Thoracic aorta (tissue), 2 donors: Measurements from ENCODE around the gene CDH2. TPM values are rescaled to one million over a fixed set of nuclear protein-coding genes. Genes with fewer than 3 reads are reported as not detected.

Experiments
- ATAC-seq: fragments of 150-250 bp; one replicate; pipeline ENCODE4 v1.8.0; 2017; ENCODE audit warnings: low read depth; ENCODE audit not compliant: insufficient number of reproducible peaks, low FRiP score
- DNase-seq: peaks from one replicate; pipeline ENCODE4 v3.0.0-alpha.2; 2020; ENCODE audit warnings: low spot score
- H3K27ac ChIP-seq, 2 donors: fragments of 200-600 bp; sonication (generic); 1 replicate in 1 of 2; 2 replicates in 1 of 2; pipeline ENCODE4 v1.5.1; 2016; ENCODE audit warnings: mild to moderate bottlenecking in 2 of 2, moderate library complexity in 2 of 2
- H3K27me3 ChIP-seq: fragments of 200-600 bp; sonication (generic); replicated peaks from 2 replicates; pipeline ENCODE4 v1.6.0; 2016; ENCODE audit warnings: mild to moderate bottlenecking; ENCODE audit not compliant: insufficient read depth
- H3K36me3 ChIP-seq: fragments of 200-600 bp; sonication (generic); one replicate; pipeline ENCODE4 v1.5.1; 2016
- H3K4me1 ChIP-seq, 2 donors: fragments of 200-600 bp; sonication (generic); 1 replicate in 1 of 2; 2 replicates in 1 of 2; pipeline versions ENCODE4 v1.5.1 to v1.6.0; 2016; ENCODE audit warnings: low read depth in 2 of 2, mild to moderate bottlenecking in 1 of 2; ENCODE audit not compliant: control insufficient read depth in 1 of 2
- H3K4me3 ChIP-seq: fragments of 200-600 bp; sonication (generic); 2 replicates; pipeline ENCODE4 v1.5.1; 2016; ENCODE audit warnings: mild to moderate bottlenecking
- H3K9me3 ChIP-seq: fragments of 200-600 bp; sonication (generic); 2 replicates; pipeline ENCODE4 v1.5.1; 2016
- total RNA-seq, 2 donors: library from RNA; depleted of rRNA; stranded (reverse); fragments of >200 nt; gene quantifications; one replicate each; pipeline versions ENCODE4 v1.1.0 to v1.2.3, GENCODE V29; 2016
- TF ChIP-seq, protein P1 (sequence below): fragments of 200-600 bp; sonication (generic); IDR thresholded peaks from one replicate; pipeline ENCODE4 v1.5.1; 2019; ENCODE audit warnings: antibody characterized with exemption

Gene CDH2
- total RNA-seq, 2 donors from 2014 or later, result 25.9 to 37.9 TPM

DNA sequence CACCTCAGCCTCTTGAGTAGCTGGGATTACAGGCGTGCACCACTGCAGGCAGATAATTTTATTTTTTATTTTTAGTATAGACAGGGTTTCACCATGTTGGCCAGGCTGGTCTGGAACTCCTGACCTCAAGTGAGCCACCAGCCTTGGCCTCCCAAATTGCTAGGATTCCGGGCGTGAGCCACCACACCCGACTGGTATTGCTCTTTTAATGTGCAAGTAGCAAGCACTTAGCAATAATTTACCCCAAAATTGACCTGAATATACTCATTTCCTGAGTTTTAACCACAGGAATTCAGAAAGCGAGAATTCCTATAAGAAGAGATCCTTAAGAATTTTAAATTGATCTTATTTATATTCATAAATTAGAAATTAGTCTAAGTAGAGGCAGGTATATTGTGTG, 169.1 kb downstream of the CDH2 start:
- H3K4me3 ChIP-seq, result no peak overlapping the region
- H3K36me3 ChIP-seq, result no peaks in the 10 kb centered on the region
- ATAC-seq (no peak), DNase-seq (no peak)
- H3K27ac ChIP-seq, result no peak overlapping the region
- TF ChIP-seq, protein P1, sequence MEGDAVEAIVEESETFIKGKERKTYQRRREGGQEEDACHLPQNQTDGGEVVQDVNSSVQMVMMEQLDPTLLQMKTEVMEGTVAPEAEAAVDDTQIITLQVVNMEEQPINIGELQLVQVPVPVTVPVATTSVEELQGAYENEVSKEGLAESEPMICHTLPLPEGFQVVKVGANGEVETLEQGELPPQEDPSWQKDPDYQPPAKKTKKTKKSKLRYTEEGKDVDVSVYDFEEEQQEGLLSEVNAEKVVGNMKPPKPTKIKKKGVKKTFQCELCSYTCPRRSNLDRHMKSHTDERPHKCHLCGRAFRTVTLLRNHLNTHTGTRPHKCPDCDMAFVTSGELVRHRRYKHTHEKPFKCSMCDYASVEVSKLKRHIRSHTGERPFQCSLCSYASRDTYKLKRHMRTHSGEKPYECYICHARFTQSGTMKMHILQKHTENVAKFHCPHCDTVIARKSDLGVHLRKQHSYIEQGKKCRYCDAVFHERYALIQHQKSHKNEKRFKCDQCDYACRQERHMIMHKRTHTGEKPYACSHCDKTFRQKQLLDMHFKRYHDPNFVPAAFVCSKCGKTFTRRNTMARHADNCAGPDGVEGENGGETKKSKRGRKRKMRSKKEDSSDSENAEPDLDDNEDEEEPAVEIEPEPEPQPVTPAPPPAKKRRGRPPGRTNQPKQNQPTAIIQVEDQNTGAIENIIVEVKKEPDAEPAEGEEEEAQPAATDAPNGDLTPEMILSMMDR, result no peak
- no peaks in the 10 kb centered on the region for H3K27me3 ChIP-seq
- H3K4me1 ChIP-seq, result peaks cover 0 to 16% of the 10 kb centered on the region in 2 donors
- H3K9me3 ChIP-seq, result no peaks in the 10 kb centered on the region

DNA sequence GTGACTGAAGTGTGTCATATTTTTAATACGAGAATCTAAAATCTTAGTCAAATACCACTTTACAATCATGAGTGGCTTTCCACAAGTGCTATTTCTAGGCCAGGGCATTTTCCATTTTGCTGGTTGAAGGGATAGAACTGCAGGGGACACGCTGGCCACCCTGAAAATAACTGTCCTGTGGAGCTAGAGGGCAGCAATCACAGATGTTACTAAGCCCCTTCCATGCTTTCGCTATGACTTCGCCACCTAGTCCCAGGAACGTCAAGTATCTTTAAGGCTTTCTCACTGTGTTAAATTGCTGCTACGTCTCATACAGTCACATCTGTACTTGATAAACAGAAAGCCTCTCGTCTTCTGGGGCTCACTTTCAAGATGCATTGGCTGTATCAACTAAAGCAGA, 171.8 kb downstream of the CDH2 start:
- H3K4me1 ChIP-seq, result peaks cover 0 to 16% of the 10 kb centered on the region in 2 donors
- no peak overlapping the region for H3K27ac ChIP-seq
- H3K9me3 ChIP-seq, result no peaks in the 10 kb centered on the region
- H3K27me3 ChIP-seq, result no peaks in the 10 kb centered on the region
- ATAC-seq (no peak), DNase-seq (no peak)
- no peak overlapping the region for H3K4me3 ChIP-seq
- no peaks in the 10 kb centered on the region for H3K36me3 ChIP-seq
- TF ChIP-seq, protein P1, result no peak

DNA sequence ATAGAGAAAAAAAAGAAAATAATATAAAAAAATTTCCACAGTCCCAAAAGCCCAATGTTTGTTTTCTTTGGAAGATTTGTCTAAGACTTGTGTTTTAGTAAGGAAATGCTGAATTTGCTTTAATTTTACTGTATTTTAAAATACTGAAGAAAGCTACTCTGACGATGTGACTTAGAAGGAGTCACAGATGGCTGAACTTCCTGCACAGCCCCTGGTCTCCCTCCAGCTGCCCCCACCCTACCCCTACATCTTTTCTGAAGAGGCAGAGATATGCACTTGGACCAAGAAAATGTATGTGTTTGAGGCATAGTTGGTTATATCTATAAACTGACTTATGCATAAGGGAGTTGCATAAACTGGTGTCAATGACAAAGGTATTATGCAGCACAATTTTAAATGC, 172.3 kb downstream of the CDH2 start:
- DNase-seq (no peak), ATAC-seq (no peak)
- no peak overlapping the region for H3K4me3 ChIP-seq
- H3K36me3 ChIP-seq, result no peaks in the 10 kb centered on the region
- H3K27ac ChIP-seq, result no peak overlapping the region
- no peaks in the 10 kb centered on the region for H3K9me3 ChIP-seq
- peaks cover 0 to 16% of the 10 kb centered on the region in 2 donors for H3K4me1 ChIP-seq
- H3K27me3 ChIP-seq, result no peaks in the 10 kb centered on the region
- TF ChIP-seq, protein P1, result no peak

DNA sequence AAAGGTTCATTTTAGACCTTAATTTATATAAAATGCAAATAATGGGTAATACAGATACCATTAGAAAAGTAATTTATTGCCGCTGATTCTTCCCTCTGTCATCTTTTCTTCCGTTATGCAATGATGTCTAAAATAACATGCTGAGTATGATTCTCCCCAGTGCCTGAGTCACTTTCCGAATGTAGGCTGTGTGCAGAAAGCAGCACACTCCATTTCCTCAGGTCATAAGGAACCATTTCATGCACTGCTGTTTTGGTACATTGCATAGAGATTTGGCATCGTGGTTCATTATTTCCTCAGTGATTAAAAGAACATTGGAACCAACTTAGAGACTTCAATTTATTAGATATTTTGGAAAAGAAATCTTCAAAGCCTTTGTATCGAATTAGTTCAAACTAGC, 173.5 kb downstream of the CDH2 start:
- Histone ChIP-seq H3K9me3 (no peaks in the 10 kb centered on the region), H3K27ac (no peak overlapping the region), H3K36me3 (no peaks in the 10 kb centered on the region), H3K27me3 (no peaks in the 10 kb centered on the region), H3K4me1 (peaks cover 0 to 16% of the 10 kb centered on the region in 2 donors), H3K4me3 (no peak overlapping the region)
- no peak for ATAC-seq
- no peak for DNase-seq
- TF ChIP-seq, protein P1, result no peak

DNA sequence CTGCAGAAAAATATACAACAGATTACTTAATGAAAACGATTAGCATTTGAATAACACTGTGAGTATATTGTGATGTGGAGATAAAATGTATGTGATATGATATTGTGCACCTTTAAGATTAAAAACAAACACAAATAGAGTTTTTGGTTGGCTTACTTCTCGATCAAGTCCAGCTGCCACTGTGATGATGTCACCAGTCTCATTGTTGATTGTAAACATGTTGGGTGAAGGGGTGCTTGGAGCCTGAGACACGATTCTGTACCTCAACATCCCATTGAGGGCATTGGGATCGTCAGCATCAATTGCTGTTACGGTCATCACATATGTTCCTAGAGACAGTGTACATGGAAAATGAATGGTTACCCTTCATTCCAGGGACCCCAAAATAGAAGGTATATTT, 174.1 kb downstream of the CDH2 start:
- Histone ChIP-seq H3K9me3 (no peaks in the 10 kb centered on the region), H3K4me3 (no peak overlapping the region), H3K27ac (no peak overlapping the region), H3K36me3 (no peaks in the 10 kb centered on the region), H3K27me3 (no peaks in the 10 kb centered on the region), H3K4me1 (peaks cover 0 to 16% of the 10 kb centered on the region in 2 donors)
- no peak for DNase-seq
- ATAC-seq, result no peak
- TF ChIP-seq, protein P1, result no peak
